Measurements from ENCODE around the gene XYLB. TPM values are rescaled to one million over a fixed set of nuclear protein-coding genes. Genes with fewer than 3 reads are reported as not detected.

The XYLB gene
- polyA plus RNA-seq, 1 of the 3 experiments (the other 2 are of a cell fraction): 2.7 TPM

- TF ChIP-seq, protein P1, sequence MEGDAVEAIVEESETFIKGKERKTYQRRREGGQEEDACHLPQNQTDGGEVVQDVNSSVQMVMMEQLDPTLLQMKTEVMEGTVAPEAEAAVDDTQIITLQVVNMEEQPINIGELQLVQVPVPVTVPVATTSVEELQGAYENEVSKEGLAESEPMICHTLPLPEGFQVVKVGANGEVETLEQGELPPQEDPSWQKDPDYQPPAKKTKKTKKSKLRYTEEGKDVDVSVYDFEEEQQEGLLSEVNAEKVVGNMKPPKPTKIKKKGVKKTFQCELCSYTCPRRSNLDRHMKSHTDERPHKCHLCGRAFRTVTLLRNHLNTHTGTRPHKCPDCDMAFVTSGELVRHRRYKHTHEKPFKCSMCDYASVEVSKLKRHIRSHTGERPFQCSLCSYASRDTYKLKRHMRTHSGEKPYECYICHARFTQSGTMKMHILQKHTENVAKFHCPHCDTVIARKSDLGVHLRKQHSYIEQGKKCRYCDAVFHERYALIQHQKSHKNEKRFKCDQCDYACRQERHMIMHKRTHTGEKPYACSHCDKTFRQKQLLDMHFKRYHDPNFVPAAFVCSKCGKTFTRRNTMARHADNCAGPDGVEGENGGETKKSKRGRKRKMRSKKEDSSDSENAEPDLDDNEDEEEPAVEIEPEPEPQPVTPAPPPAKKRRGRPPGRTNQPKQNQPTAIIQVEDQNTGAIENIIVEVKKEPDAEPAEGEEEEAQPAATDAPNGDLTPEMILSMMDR (IDR thresholded peaks at IDR 0.05): no peak
- no peak for TF ChIP-seq EP300 (IDR thresholded peaks at IDR 0.05; ENCODE audit: borderline replicate concordance in 1 of 2, low read depth in 1 of 2, low read length in 1 of 2)
- TF ChIP-seq MXI1 (IDR thresholded peaks at IDR 0.05; ENCODE audit: low read depth, low read length): peak; percentile 78
- TF ChIP-seq TCF12 (IDR thresholded peaks at IDR 0.05): no peak
- no peak for TF ChIP-seq NFIC (IDR thresholded peaks at IDR 0.05; ENCODE audit: borderline replicate concordance)
- no peak for TF ChIP-seq MEF2A (IDR thresholded peaks at IDR 0.05; ENCODE audit: borderline replicate concordance, low read depth)
- TF ChIP-seq NRF1 (IDR thresholded peaks at IDR 0.05; ENCODE audit: low read depth, low read length): peak; percentile 35; the same call in 1 of the 2 replicates
- no peak for TF ChIP-seq SIN3A (IDR thresholded peaks at IDR 0.05; ENCODE audit: borderline replicate concordance, low read depth, low read length)
- TF ChIP-seq RAD21 (IDR thresholded peaks at IDR 0.05; ENCODE audit: low read length): no peak
- no peak for TF ChIP-seq FOSL2 (IDR thresholded peaks at IDR 0.05; ENCODE audit: borderline replicate concordance, low read depth)
- no peak for TF ChIP-seq RCOR1 (IDR thresholded peaks at IDR 0.05; ENCODE audit: low read length)
- no peak for TF ChIP-seq EZH2phosphoT487 (IDR thresholded peaks at IDR 0.05; ENCODE audit: borderline replicate concordance, low read depth)
- TF ChIP-seq USF2 (IDR thresholded peaks at IDR 0.05; ENCODE audit: borderline replicate concordance, low read depth, low read length): no peak
- no peak for TF ChIP-seq TEAD4 (IDR thresholded peaks at IDR 0.05; ENCODE audit: borderline replicate concordance, insufficient read depth)
- TF ChIP-seq RFX5 (IDR thresholded peaks at IDR 0.05; ENCODE audit: low read length): no peak
- TF ChIP-seq JUND (IDR thresholded peaks at IDR 0.05): no peak
- TF ChIP-seq, protein P2, sequence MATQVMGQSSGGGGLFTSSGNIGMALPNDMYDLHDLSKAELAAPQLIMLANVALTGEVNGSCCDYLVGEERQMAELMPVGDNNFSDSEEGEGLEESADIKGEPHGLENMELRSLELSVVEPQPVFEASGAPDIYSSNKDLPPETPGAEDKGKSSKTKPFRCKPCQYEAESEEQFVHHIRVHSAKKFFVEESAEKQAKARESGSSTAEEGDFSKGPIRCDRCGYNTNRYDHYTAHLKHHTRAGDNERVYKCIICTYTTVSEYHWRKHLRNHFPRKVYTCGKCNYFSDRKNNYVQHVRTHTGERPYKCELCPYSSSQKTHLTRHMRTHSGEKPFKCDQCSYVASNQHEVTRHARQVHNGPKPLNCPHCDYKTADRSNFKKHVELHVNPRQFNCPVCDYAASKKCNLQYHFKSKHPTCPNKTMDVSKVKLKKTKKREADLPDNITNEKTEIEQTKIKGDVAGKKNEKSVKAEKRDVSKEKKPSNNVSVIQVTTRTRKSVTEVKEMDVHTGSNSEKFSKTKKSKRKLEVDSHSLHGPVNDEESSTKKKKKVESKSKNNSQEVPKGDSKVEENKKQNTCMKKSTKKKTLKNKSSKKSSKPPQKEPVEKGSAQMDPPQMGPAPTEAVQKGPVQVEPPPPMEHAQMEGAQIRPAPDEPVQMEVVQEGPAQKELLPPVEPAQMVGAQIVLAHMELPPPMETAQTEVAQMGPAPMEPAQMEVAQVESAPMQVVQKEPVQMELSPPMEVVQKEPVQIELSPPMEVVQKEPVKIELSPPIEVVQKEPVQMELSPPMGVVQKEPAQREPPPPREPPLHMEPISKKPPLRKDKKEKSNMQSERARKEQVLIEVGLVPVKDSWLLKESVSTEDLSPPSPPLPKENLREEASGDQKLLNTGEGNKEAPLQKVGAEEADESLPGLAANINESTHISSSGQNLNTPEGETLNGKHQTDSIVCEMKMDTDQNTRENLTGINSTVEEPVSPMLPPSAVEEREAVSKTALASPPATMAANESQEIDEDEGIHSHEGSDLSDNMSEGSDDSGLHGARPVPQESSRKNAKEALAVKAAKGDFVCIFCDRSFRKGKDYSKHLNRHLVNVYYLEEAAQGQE (IDR thresholded peaks at IDR 0.05; ENCODE audit: low read depth, low read length): no peak
- no peak for TF ChIP-seq TAF1 (IDR thresholded peaks at IDR 0.05; ENCODE audit: borderline replicate concordance, low read depth, low read length)
- TF ChIP-seq RXRA (IDR thresholded peaks at IDR 0.05; ENCODE audit: borderline replicate concordance, low read depth): no peak
- no peak for TF ChIP-seq FOXM1 (IDR thresholded peaks at IDR 0.05; ENCODE audit: low read depth)
- no peak for TF ChIP-seq GATA2 (CRISPR knock-in tag; IDR thresholded peaks at IDR 0.05)
Measured at GRCh38 chr3:38454884-38455638, 108.5 kb downstream of the XYLB start (continued).
